Tibial nerve (tissue), 4 donors: ENCODE measurements around the gene LRRC46.

Experiments
- CTCF ChIP-seq, 5 experiments: fragments of 200-600 bp in 3 of 5; fragments of 450-650 bp in 2 of 5; sonication (generic) in 3 of 5; IDR thresholded peaks; one replicate each; pipeline ENCODE4 v1.5.1; 2016 to 2019; ENCODE audit warnings: antibody characterized with exemption in 5 of 5, mild to moderate bottlenecking in 3 of 5, moderate library complexity in 2 of 5
- EP300 ChIP-seq, 2 donors: sonication (generic); formaldehyde crosslinking; IDR thresholded peaks; one replicate each; pipeline ENCODE4 v1.6.1; 2017; ENCODE audit warnings: antibody characterized with exemption in 2 of 2, mild to moderate bottlenecking in 1 of 2
- POLR2A ChIP-seq, 2 donors: fragments of 450-650 bp; IDR thresholded peaks; one replicate each; pipeline ENCODE4 v1.6.1; 2017; ENCODE audit warnings: antibody characterized with exemption in 2 of 2, mild to moderate bottlenecking in 2 of 2, moderate library complexity in 2 of 2

GRCh38 chr17:47808036-47808829 is 23.2 kb upstream of the LRRC46 start:
- TF ChIP-seq POLR2A (IDR thresholded peaks at IDR 0.05) (no peak), CTCF (IDR thresholded peaks at IDR 0.05) (no peak), EP300 (IDR thresholded peaks at IDR 0.05) (no peak)
